H1 (cell line): ENCODE data around the gene GALNT7. TPM values are rescaled to one million over a fixed set of nuclear protein-coding genes. Genes with fewer than 3 reads are reported as not detected.

Experiments
- CTCF ChIA-PET: fragments of 300-600 bp; sonication (Branson Sonifier 250); formaldehyde crosslinking; loops from one replicate; lab custom pipeline; 2021; ENCODE audit not compliant: partially characterized antibody; lab: Charles Lee
- POLR2A ChIA-PET: fragments of 300-600 bp; sonication (Branson Sonifier 250); formaldehyde crosslinking; loops from one replicate; lab custom pipeline; 2021; ENCODE audit warnings: inconsistent platforms; ENCODE audit not compliant: partially characterized antibody; lab: Charles Lee
- DNase-seq, 2 experiments: peaks; one replicate each; pipeline versions ENCODE4 v3.0.0 to v3.0.0-alpha.2; 2010 to 2022; ENCODE audit warnings: low spot score in 2 of 2, low read depth in 1 of 2, mixed read lengths in 1 of 2
- FAIRE-seq: peaks from 2 replicates; lab custom pipeline; 2011; peaks lifted over from hg19 to GRCh38; lab: Jason Lieb, UNC
- H2AFZ ChIP-seq: 2 replicates; pipeline ENCODE4 v1.8.1; 2012; ENCODE audit warnings: low read length, inconsistent platforms
- H2AK5ac ChIP-seq: 2 replicates; pipeline ENCODE4 v1.6.1; 2013; ENCODE audit warnings: low read depth, low read length
- H2BK120ac ChIP-seq: replicated peaks from 2 replicates; pipeline ENCODE3; 2013; ENCODE audit warnings: low read depth, low read length, inconsistent platforms
- H2BK12ac ChIP-seq: 2 replicates; pipeline ENCODE4 v1.6.1; 2013; ENCODE audit warnings: low read depth, low read length
- H2BK15ac ChIP-seq: 2 replicates; pipeline ENCODE4 v1.6.1; 2013; ENCODE audit warnings: low read length
- H2BK20ac ChIP-seq: 2 replicates; pipeline ENCODE4 v1.6.1; 2013; ENCODE audit warnings: low read length
- H2BK5ac ChIP-seq: 2 replicates; pipeline ENCODE4 v1.6.1; 2013; ENCODE audit warnings: low read depth, low read length
- H3K14ac ChIP-seq: 2 replicates; pipeline ENCODE4 v1.6.1; 2013; ENCODE audit warnings: inconsistent platforms; ENCODE audit not compliant: insufficient read length
- H3K18ac ChIP-seq: 2 replicates; pipeline ENCODE4 v1.6.1; 2013; ENCODE audit warnings: low read length; ENCODE audit errors: extremely low read depth
- H3K23ac ChIP-seq: 2 replicates; pipeline ENCODE4 v1.6.1; 2013; ENCODE audit warnings: inconsistent platforms; ENCODE audit not compliant: insufficient read length
- H3K23me2 ChIP-seq: 2 replicates; pipeline ENCODE4 v1.6.1; 2013; ENCODE audit warnings: low read depth, low read length
- H3K27ac ChIP-seq: 2 replicates; pipeline ENCODE4 v1.6.1; 2011; ENCODE audit warnings: low read depth, low read length, inconsistent platforms
- H3K27me3 ChIP-seq, 4 experiments: replicated peaks in 1 of 4; 1 replicate in 1 of 4; 2 replicates in 3 of 4; pipeline versions ENCODE4 v1.6.1 to v1.8.1; 2011 to 2013; ENCODE audit warnings: low read length in 3 of 4, mild to moderate bottlenecking in 3 of 4, inconsistent platforms in 2 of 4, mixed read lengths in 2 of 4, moderate library complexity in 1 of 4; ENCODE audit not compliant: control insufficient read depth in 3 of 4, insufficient read depth in 3 of 4; ENCODE audit errors: extremely low read depth in 1 of 4
- H3K36me3 ChIP-seq, 4 experiments: 2 replicates each; pipeline versions ENCODE4 v1.6.1 to v1.8.1; 2011 to 2013; ENCODE audit warnings: mild to moderate bottlenecking in 4 of 4, low read length in 3 of 4, moderate library complexity in 2 of 4, control low read depth in 1 of 4, inconsistent platforms in 1 of 4; ENCODE audit not compliant: insufficient read depth in 4 of 4, control insufficient read depth in 2 of 4
- H3K4ac ChIP-seq: replicated peaks from 2 replicates; pipeline ENCODE3; 2013; ENCODE audit warnings: low read length, low read depth, mixed read lengths, inconsistent platforms; ENCODE audit not compliant: insufficient read length
- H3K4me1 ChIP-seq, 4 experiments: replicated peaks in 1 of 4; 1 replicate in 1 of 4; 2 replicates in 3 of 4; pipeline versions ENCODE4 v1.6.1 to v1.8.1; 2011 to 2013; ENCODE audit warnings: low read length in 3 of 4, inconsistent platforms in 2 of 4, mixed read lengths in 1 of 4; ENCODE audit not compliant: insufficient read depth in 4 of 4, control insufficient read depth in 3 of 4
- H3K4me2 ChIP-seq, 2 experiments: 2 replicates each; pipeline versions ENCODE4 v1.6.1 to v1.8.1; 2011 to 2013; ENCODE audit warnings: low read depth in 2 of 2, low read length in 2 of 2, control low read depth in 1 of 2, inconsistent platforms in 1 of 2, mild to moderate bottlenecking in 1 of 2; ENCODE audit not compliant: insufficient read depth in 1 of 2
- H3K4me3 ChIP-seq, 4 experiments: fragments of 200-600, 300-600 bp in 1 of 4; sonication (generic), shearing (Covaris generic), sonication (Bioruptor Twin) in 1 of 4; 2 replicates each; pipeline versions ENCODE4 v1.5.1 to v1.8.1; 2011 to 2016; ENCODE audit warnings: low read length in 4 of 4, low read depth in 3 of 4, control low read depth in 2 of 4, inconsistent platforms in 2 of 4, mild to moderate bottlenecking in 2 of 4, mixed read lengths in 1 of 4, moderate library complexity in 1 of 4; ENCODE audit not compliant: insufficient read depth in 2 of 4; ENCODE audit errors: extremely low read depth in 1 of 4
- H3K56ac ChIP-seq: replicated peaks from 2 replicates; pipeline ENCODE3; 2013; ENCODE audit warnings: low read depth, mild to moderate bottlenecking, mixed read lengths, low read length, inconsistent platforms; ENCODE audit not compliant: insufficient read length
- H3K79me1 ChIP-seq: 2 replicates; pipeline ENCODE4 v1.6.1; 2013; ENCODE audit warnings: low read depth, low read length, control low read depth
- H3K79me2 ChIP-seq, 2 experiments: 2 replicates each; pipeline versions ENCODE4 v1.6.1 to v1.8.1; 2012 to 2013; ENCODE audit warnings: low read length in 2 of 2, mild to moderate bottlenecking in 2 of 2, inconsistent platforms in 1 of 2; ENCODE audit not compliant: insufficient read depth in 2 of 2, control insufficient read depth in 1 of 2
- H3K9ac ChIP-seq, 4 experiments: replicated peaks in 1 of 4; 1 replicate in 1 of 4; 2 replicates in 3 of 4; pipeline versions ENCODE4 v1.6.1 to v1.8.1; 2011 to 2013; ENCODE audit warnings: low read depth in 3 of 4, low read length in 3 of 4, control low read depth in 2 of 4, mild to moderate bottlenecking in 2 of 4, moderate library complexity in 2 of 4, inconsistent platforms in 1 of 4; ENCODE audit errors: extremely low read depth in 1 of 4
- H3K9me3 ChIP-seq, 2 experiments: 2 replicates each; pipeline versions ENCODE4 v1.6.1 to v1.8.1; 2012 to 2013; ENCODE audit warnings: mild to moderate bottlenecking in 2 of 2, moderate library complexity in 2 of 2, control low read depth in 1 of 2, inconsistent platforms in 1 of 2, low read depth in 1 of 2, low read length in 1 of 2, mixed read lengths in 1 of 2; ENCODE audit not compliant: insufficient read depth in 2 of 2
- H4K20me1 ChIP-seq, 2 experiments: replicated peaks in 1 of 2; 2 replicates each; pipeline versions ENCODE3 to v1.8.1; 2011 to 2013; ENCODE audit warnings: inconsistent platforms in 2 of 2, low read length in 2 of 2, mild to moderate bottlenecking in 1 of 2; ENCODE audit not compliant: insufficient read depth in 2 of 2, control insufficient read depth in 1 of 2
- H4K5ac ChIP-seq: 2 replicates; pipeline ENCODE4 v1.6.1; 2013; ENCODE audit warnings: low read length, low read depth, mixed read lengths, inconsistent platforms; ENCODE audit not compliant: insufficient read length
- H4K8ac ChIP-seq: 2 replicates; pipeline ENCODE4 v1.8.0; 2013; ENCODE audit warnings: mild to moderate bottlenecking, moderate library complexity, low read length, inconsistent platforms; ENCODE audit not compliant: insufficient read depth; ENCODE audit errors: extremely low read depth
- H4K91ac ChIP-seq: replicated peaks from 2 replicates; pipeline ENCODE3; 2013; ENCODE audit warnings: low read length, mixed read lengths, inconsistent platforms; ENCODE audit not compliant: insufficient read length
- CHD1 ChIP-seq: IDR thresholded peaks from 2 replicates; pipeline ENCODE4 v1.6.1; 2012; ENCODE audit warnings: low read depth, low read length, improper control_type of control experiment
- EGR1 ChIP-seq: IDR thresholded peaks from 2 replicates; pipeline ENCODE4 v1.6.1; 2011; ENCODE audit warnings: low read depth, low read length, borderline replicate concordance
- GABPA ChIP-seq: IDR thresholded peaks from 2 replicates; pipeline ENCODE4 v1.6.1; 2011; ENCODE audit warnings: mild to moderate bottlenecking, low read length, moderate library complexity, borderline replicate concordance; ENCODE audit not compliant: insufficient read depth
- GTF2F1 ChIP-seq: IDR thresholded peaks from 2 replicates; pipeline ENCODE4 v1.6.1; 2012; ENCODE audit warnings: low read depth, low read length, improper control_type of control experiment, borderline replicate concordance
- HDAC6 ChIP-seq: IDR thresholded peaks from one replicate; pipeline ENCODE4 v1.7.1; 2012; ENCODE audit warnings: low read depth, mild to moderate bottlenecking, inconsistent platforms, low read length, moderate library complexity
- KDM5A ChIP-seq: fragments of 200-600 bp; IDR thresholded peaks from 2 replicates; pipeline ENCODE4 v1.7.1; 2012; ENCODE audit warnings: mild to moderate bottlenecking, low read length, inconsistent platforms, mixed read lengths
- POU5F1 ChIP-seq: IDR thresholded peaks from 2 replicates; pipeline ENCODE4 v1.6.1; 2011; ENCODE audit warnings: low read depth, mild to moderate bottlenecking, low read length, moderate library complexity
- RAD21 ChIP-seq, 2 experiments: IDR thresholded peaks in 1 of 2; conservative IDR thresholded peaks in 1 of 2; 2 replicates each; pipeline ENCODE4 v1.6.1; 2011; ENCODE audit warnings: low read depth in 2 of 2, low read length in 2 of 2, improper control_type of control experiment in 1 of 2, inconsistent platforms in 1 of 2, mild to moderate bottlenecking in 1 of 2, moderate library complexity in 1 of 2
- RFX5 ChIP-seq: IDR thresholded peaks from 2 replicates; pipeline ENCODE4 v1.6.1; 2011; ENCODE audit warnings: low read depth, low read length, improper control_type of control experiment, borderline replicate concordance
- RXRA ChIP-seq: IDR thresholded peaks from 2 replicates; pipeline ENCODE4 v1.6.1; 2011; ENCODE audit warnings: low read depth, mild to moderate bottlenecking, low read length, moderate library complexity; ENCODE audit not compliant: insufficient read depth
- TAF1 ChIP-seq: IDR thresholded peaks from 2 replicates; pipeline ENCODE4 v1.6.1; 2011; ENCODE audit warnings: mild to moderate bottlenecking, low read depth, low read length
- TAF7 ChIP-seq: optimal IDR thresholded peaks from 2 replicates; pipeline ENCODE3; 2011; ENCODE audit warnings: low read depth, mild to moderate bottlenecking, inconsistent platforms, low read length, moderate library complexity, borderline replicate concordance
- WGBS, 2 experiments: shearing (Covaris generic) in 1 of 2; methylation state at CpG; one replicate each; pipeline versions ENCODE4 v1.1.6 to v1.1.7; 2013 to 2015; ENCODE audit warnings: low lambda C conversion rate in 2 of 2, mixed read lengths in 2 of 2, inconsistent platforms in 1 of 2, low coverage in 1 of 2, missing lambda C conversion rate in 1 of 2; ENCODE audit not compliant: insufficient replicate concordance in 2 of 2, insufficient coverage in 1 of 2, insufficient read length in 1 of 2; ENCODE audit errors: extremely low coverage in 1 of 2, missing lambda C conversion rate in 1 of 2; 5-methylcytosine and 5-hydroxymethylcytosine counted together
- polyA plus RNA-seq, 7 experiments: library from polyadenylated mRNA; depleted of rRNA in 3 of 7; stranded (reverse) in 5 of 7; unstranded in 2 of 7; fragments of >200 nt in 5 of 7; fragments of 200-250 nt in 2 of 7; gene quantifications; 1 replicate in 5 of 7; 2 replicates in 1 of 7; 4 replicates in 1 of 7; pipeline versions ENCODE4 v1.2.1 to v1.2.3, GENCODE V29; 2011 to 2013; ENCODE audit warnings: missing spikeins in 2 of 7, mixed read lengths in 2 of 7
- total RNA-seq: library from RNA; stranded (reverse); fragmentation: NEBNext Ultra II Directional; extraction: Animal tissue kit (Norgen Biotek cat#: 25700); gene quantifications from 2 replicates; pipeline ENCODE4 v1.2.1, GENCODE V29; 2021

The GALNT7 gene
- total and polyA plus RNA-seq, 2 of the 8 experiments (the other 6 are each of a cell fraction or from before 2014, with no cell fraction given): 22.4 to 85.5 TPM

DNA sequence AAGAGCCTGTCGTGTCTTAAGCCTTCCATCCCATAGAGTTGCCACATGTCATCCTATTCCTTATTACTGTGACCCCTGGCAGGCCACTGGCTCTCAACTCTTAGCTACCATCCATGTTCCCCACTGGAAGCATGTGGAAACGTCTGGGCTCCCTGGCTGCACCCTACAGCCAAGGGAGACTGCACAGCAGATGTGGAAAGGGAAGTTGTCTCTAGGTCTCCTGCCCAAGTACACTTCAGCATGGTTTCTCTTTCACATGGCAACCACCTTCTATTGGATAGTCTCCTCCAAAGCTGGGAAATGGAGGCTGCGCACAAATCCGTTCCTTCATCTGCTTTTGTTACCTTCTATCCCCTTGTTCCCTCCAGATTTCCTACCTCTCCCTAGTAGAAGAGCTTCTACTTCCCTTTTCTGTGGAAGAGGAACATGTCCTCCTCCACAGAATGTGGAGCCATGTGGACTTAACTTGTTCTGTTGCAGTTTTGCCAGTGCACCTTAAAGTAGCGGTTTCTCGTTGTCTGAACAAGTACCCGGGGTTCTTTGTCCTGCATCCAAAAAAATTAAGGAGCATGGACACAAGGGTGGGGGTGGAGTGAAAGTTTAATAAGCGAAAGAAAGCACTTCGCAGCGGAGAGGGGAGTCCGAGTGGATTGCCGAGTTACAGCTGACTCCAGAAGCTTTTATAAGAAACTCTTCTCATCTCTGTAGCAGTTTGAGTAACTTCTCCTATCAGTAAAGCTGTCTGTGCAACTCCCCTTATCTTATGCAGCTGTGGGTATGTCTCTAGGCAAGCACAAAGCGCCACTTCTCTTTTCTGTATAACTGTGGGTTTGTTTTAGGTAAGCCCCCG lies 113.0 kb downstream of the GALNT7 start:
- H3K9ac ChIP-seq: no peak overlapping the region
- H2BK12ac ChIP-seq: no peak overlapping the region
- H3K79me2 ChIP-seq: peaks cover 0 to 35% of the 10 kb centered on the region in 2 experiments; a peak in 2 of 4 replicates
- peaks cover 0 to 27% (median 7%) of the 10 kb centered on the region in 4 experiments; a peak in 3 of 8 replicates for H3K36me3 ChIP-seq
- H2BK20ac ChIP-seq: no peak overlapping the region
- no peak overlapping the region for H3K18ac ChIP-seq
- no peak overlapping the region for H4K91ac ChIP-seq
- POLR2A ChIA-PET: no interaction called here
- no peak overlapping the region for H4K8ac ChIP-seq
- no peak overlapping the region for H3K27ac ChIP-seq
- no peaks in the 10 kb centered on the region for H3K23me2 ChIP-seq
- WGBS, 2 experiments: 87% methylated on average over 14 of the region's 14 CpGs; no CpG with 5 or more reads in 1 of the 2 experiments
- CTCF ChIA-PET: interaction anchor here (1.0 to 10.0 kb wide), 18 partner anchors 8 to 269 kb away, joined by 3 to 62 read pairs (median 4); partner anchors contain the start of gene GALNT7
- no peak overlapping the region for H2BK15ac ChIP-seq
- no peak overlapping the region for H3K56ac ChIP-seq
- no peak overlapping the region for H3K4ac ChIP-seq
- no peak overlapping the region for H3K4me3 ChIP-seq
- no peak overlapping the region for H2BK120ac ChIP-seq
- H3K23ac ChIP-seq: no peak overlapping the region
- no peaks in the 10 kb centered on the region; the same call in 1 of the 2 replicates for H3K79me1 ChIP-seq
- no peak overlapping the region for H3K14ac ChIP-seq
- H2AFZ ChIP-seq: no peak overlapping the region
- no peak overlapping the region for H4K5ac ChIP-seq
- no peak for FAIRE-seq
- H2BK5ac ChIP-seq: no peak overlapping the region
- no peak overlapping the region for H2AK5ac ChIP-seq
- H3K4me1 ChIP-seq: no peaks in the 10 kb centered on the region
- no peak overlapping the region for H3K4me2 ChIP-seq
- no peak for DNase-seq
- peaks cover 23 to 30% of the 10 kb centered on the region in 2 experiments for H3K9me3 ChIP-seq
- no peaks in the 10 kb centered on the region for H3K27me3 ChIP-seq
- no peaks in the 10 kb centered on the region for H4K20me1 ChIP-seq
- TF ChIP-seq RXRA (no peak), RFX5 (no peak), KDM5A (no peak), GTF2F1 (no peak), EGR1 (no peak), POU5F1 (no peak), TAF7 (no peak), HDAC6 (no peak), CHD1 (no peak), TAF1 (no peak), RAD21 (IDR thresholded peaks at IDR 0.05 in 1 of 2, conservative IDR thresholded peaks at IDR 0.05 in 1 of 2; ENCODE audit: low read depth in 2 of 2, low read length in 2 of 2) (no peak), GABPA (no peak)
